Measurements from ENCODE around the gene SINHCAF.
"Not testable (repeated sequence)": the region's sequence is repeated elsewhere in the genome, so short reads cannot be mapped to it uniquely, and the experiment has no call there.

Gene SINHCAF

DNA sequence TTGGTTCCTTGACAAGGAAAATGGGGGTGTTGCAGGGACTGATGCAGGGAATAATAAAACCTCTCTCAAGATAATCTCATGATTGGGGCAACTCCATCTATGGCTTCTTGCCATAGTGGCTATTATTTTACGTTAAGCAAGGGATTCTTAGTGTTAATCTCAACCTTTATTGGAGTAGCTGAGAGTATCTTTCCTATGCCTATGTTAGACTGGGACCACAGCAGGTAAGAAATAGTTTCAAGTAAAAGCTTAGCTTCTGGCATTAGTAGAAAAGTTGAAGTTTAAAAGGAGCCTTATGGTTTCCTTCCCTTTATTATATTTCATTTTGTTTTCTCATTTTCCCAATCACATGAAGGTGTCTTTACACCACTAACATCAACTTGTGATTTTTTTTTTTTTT lies 16.7 kb downstream of the SINHCAF start:
- DNase-seq (ENCODE audit: low read depth, low spot score): no peak

DNA sequence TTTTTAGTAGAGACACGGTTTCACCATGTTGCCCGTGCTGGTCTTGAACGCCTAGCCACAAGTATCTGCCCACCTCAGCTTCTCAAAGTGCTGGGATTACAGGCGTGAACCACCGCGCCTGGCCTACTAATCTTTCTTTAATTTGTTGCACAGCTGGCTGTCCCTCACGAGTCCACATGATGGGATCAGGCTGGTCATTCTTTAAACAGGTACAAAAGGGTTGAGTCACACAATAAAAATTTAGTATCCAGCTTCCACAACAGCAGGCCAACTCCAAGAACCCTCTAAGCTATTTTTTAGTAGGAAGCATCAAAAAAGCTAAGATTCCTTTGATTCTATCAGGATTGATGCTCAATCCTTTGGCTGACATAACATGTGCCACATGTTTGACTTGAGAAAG lies 17.8 kb downstream of the SINHCAF start:
- DNase-seq (ENCODE audit: low read depth, low spot score): no peak

DNA sequence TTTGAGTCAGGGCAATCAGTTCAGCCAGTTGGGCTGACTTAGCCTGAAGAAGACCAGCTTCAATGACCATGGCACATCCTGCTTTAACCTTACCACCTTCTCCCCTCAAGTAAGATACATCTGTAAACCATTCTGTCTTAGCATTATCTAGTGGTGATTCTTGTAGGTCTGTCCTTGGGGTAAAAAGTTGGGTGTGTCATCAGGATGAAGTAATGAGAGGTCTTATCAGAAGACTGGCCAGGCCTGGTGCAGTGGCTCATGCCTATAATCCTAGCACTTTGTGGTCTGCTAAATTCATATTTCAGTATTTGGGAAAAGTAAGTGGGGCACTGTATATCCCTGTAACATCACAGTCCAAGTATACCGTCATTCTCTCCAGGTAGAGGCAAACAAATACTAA lies 19.1 kb downstream of the SINHCAF start:
- no peak for DNase-seq (ENCODE audit: low read depth, low spot score)

DNA sequence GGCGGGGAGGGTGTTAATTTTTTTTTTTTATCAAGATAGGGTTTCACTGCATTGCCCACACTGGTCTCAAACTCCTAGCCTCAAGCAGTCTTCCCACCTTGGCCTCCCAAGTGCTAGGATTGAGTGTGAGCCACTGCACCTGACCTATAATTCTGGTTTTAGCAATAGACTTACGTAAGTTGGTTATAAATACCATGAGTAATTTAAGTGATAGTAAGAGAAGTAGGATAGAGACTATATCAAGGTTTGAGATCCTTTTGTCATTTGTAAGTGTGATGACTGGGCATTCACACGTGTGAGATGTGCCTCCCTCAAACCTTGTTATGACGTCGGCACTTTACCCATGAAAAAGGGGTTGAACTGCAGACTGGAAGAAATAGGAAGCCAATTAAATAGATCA lies 22.5 kb downstream of the SINHCAF start:
- DNase-seq (ENCODE audit: low read depth, low spot score): no peak

DNA sequence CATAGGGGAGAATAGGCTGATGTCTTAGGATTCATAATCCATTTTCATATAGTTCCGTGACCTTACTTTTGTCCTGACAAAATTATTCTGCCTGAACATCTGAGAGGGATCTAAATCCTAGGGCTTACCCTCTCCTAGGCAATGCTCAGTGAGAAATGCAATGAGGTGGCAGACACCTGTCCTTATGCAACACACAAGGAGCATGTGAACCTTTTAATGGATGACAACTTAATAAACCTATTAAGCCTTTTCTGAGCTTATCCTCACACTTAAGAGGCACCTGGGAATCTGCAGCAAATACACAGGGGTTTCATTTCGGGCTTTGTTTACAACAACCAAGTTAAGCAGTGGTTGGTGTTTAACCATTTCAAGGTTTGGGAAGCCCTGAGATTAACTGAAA lies 24.6 kb downstream of the SINHCAF start:
- no peak for DNase-seq (ENCODE audit: low read depth, low spot score)

DNA sequence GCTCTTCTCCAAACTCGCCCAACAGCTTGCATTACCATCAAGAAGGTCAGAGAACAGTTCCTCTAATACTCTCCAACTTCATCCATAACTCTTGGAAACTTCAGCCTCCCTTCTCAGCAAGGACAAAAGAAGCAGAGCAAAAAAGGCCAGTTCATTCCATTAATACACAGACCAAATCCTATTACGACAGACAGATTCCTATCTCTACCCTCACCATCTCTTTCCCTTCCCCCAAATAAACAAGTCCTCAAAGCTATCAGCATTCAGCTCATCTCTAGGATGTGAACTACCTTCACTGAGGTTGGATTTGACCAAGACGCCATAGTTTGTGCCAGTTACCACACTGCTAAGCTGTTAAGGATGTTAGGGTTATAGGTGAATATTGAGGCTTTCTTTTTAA lies 25.2 kb downstream of the SINHCAF start:
- DNase-seq (ENCODE audit: low read depth, low spot score): no peak

DNA sequence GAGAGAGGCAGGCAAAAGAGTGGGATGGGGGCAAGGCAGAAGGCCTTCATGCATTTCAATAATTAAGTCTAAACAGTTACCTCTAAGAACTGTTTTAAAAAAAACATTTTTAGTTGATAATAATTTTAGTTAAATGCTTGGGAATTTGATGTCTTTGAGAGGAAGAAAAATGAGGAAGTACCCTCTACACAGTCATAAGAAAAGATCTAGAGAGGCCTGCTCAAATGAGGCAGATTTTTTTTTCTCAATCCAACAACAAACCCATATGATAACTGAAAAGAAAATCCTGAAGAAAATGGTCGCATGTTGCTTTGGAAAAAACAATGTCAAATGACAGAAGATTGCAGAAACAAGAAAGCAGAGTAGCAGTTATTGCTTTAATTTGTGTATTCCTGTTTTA lies 25.6 kb downstream of the SINHCAF start:
- no peak for DNase-seq (ENCODE audit: low read depth, low spot score)

DNA sequence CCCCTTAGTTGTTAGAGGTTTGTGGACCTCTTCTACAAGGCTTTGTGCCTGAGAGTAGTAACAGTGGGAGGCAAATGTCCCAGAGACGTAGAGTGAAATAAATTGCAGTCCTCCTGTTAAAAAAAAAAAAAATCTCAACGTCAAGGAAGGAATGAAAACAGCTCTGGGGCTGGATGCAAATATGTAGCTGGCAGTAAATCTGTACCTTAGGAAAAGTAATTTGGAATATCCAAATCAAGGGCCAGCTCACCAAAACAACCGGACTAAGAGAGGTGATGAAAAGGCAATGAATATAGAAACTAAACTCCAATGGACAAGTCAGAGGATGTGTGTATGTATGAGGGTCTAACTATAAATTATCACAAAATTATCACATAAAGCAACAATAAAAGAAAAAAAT lies 27.0 kb downstream of the SINHCAF start:
- DNase-seq (ENCODE audit: low read depth, low spot score): no peak

DNA sequence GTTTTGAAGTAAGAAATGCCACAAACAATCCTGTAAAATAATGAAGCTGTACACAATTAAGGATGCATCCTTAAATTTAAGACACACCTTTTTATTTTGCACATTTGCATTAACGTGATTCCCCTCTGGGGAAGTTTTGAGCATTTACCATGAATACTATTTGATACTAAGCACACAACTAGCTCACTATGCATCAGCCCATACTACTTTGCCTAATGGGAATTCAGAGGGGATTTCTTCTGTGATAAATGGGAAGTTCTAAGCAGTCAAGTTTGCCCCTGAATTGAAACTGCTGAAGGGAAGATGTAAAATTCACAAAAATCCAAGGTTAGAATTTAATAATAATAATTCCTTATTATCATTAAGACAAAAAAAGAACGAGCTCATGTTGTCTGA lies 27.4 kb downstream of the SINHCAF start:
- no peak for DNase-seq (ENCODE audit: low read depth, low spot score)

DNA sequence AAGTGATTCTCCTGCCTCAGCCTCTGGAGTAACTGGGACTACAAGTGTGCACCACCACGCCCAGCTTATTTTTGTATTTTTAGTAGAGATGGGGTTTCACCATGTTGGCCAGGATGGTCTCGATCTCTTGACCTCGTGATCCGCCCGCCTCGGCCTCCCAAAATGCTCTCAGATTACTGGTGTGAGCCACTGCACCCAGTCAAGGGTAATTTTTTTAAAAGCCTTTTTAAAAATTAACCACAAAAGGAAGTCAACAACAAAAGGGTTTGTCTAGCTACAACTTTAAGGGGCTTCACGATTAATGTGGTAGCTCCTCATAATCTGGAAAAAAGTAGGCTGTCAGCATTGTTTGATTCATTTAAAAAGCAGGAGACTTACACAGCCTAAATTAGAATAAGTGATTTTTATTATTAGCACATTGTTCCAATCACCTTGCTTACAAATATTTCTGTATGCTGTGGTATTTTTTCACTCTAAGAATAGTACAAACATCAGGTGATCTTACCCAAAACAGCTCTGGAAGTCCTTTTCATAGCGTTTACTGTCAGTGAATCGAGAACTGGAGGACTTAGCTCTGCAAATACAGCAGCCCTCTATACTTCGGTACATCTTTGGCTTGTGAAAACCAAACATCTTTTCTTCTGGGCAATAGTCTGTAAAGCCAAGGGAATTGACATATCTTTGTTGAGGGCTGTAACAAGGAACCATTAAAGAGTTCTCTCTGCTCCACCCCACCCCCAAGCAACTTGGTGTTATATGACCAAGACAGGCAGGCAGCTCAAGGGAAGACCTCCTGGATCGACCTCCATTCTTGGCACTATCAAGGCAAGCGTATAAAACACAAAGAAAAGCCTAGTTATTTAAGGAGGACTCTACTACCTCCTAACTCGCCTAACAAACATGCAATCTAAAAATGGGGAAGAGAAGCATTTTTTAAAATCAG lies 28.1 kb downstream of the SINHCAF start:
- DNase-seq (ENCODE audit: low read depth, low spot score): no peak

DNA sequence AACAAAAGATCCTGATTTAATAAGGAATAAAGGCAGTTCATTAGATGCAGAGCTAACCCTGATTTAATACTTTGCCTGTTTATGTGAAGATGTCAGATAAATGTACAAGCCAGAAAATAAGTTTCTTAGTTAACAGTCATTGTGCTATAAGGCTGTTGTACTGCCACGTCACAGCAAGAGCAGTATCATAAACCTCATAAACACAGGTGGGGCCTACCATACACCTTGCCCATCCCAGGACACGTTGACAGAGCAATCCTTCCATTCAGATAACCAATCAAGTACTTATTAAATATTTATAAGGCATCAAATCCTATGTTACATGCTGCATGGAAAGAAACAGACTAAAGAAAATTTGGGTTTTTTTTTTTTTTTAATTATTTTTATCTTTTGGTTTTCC lies 36.5 kb downstream of the SINHCAF start:
- no peak for DNase-seq (ENCODE audit: low read depth, low spot score)

DNA sequence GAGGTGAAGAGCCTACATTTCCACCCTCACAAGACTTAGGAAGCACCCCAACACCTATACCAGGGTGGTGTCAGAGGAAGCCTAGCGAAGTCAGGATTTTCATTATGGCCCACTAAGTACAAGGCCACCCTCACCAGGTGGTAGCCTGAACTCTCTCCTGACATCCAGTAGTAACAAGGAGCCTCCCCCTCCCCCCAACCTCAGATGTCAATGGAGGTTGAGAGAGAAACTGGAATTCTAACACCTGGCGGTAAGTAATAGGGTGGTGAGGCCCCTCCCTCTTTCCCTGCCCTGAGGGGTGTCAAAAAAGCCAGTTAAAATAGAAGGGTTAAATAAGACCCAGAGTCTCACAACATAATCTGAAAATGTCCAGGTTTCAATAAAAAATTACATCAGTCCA lies 37.6 kb downstream of the SINHCAF start:
- no peak for DNase-seq (ENCODE audit: low read depth, low spot score)

DNA sequence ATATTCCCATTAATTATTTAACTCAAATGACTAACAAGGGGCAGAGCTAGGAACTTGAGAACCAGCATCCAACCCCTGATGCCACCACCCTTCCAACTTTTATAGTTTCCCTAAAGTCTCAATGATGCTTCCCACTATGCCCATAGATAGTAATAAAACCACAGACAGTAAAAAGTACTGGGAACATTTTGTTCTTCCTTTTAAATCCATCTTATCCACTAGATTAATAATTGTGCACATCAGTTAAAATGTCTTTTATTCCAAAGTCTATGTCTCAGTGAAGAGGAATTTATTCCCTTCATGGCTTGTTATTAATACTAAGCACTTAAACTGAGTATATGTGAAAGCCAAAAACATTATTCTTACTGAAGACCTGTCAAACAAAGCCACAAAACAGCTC lies 45.8 kb downstream of the SINHCAF start:
- DNase-seq (ENCODE audit: low read depth, low spot score): no peak

DNA sequence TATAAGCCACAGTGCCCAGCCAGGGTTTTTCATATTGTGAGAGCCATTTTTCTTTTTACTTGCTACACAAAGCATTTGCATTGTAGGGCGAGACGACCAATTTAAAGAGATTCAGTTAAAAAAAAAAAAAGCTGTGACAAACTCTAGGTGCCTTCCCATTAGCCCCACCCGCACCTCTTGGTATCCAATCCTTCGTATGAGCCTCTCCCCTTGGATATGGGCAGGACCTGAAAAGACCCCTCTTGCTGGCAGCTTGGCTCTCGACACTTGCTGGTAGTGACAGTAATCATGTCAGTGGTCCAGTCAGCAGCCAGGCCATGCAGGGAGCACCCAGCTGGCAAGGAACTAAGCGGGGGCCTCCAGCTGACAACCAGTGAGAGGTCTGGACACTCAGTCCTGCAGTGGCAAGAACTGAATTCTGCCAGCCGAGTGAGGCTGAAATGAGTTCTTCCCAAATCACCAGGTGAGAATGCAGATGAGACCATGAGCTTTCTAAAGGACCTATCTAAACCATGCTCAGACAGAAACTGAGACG lies 46.5 kb downstream of the SINHCAF start:
- no peak for DNase-seq (ENCODE audit: low read depth, low spot score)

DNA sequence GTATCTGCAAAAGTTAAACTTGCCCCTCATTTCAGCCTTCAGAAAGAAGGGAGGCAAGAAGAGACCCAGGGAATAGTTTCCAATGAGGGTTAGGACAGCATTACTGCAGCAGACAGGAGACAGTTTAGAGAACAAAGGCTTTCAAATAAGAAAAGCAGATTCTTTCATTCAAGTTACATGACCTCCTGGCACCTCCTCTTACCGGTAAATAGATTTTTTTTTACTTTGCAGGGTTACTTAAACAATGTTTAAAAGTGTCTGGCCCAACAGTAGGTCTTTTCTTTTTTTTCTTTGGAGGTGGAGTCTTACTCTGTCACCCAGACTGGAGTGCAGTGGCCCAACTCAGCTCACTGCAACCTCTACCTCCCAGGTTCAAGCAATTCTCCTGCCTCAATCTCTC lies 47.1 kb downstream of the SINHCAF start:
- DNase-seq (ENCODE audit: low read depth, low spot score): no peak

DNA sequence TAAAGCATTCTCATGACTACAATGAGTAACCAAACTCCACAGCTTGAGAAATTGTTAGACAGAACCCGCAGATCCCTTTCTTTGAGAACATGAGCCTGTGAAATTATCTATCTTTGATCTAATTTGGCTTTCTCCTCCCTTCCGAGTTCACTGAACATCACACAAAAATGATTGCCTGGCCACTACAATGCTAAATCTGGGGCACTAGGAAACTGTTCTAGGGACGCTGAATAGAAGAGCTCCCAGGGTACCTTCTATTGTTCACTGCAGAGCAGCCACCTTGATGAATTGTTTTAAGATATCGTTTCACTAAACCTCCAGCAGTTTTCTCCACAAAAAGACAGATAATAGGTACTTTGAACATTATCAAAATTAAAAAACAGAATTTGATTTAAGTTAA lies 47.5 kb downstream of the SINHCAF start:
- no peak for DNase-seq (ENCODE audit: low read depth, low spot score)

DNA sequence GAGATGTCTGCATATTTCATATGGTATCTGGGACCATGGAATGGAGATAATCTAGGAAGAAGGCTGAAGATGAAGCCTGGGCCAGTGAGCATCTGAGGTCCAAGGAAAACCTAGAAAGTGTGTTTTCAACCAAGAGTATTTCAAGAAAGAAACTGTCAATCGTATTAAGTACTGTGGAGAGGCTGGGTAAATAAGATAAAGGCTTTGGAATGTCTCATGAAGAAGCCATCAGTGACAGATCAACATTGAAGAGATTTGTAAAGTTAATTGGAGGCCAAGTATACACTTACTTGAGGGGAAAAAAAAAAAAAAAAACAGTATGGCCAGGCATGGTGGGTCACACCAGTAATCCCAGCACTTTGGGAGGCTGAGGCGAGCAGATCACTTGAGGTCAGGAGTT lies 48.9 kb downstream of the SINHCAF start:
- no peak for DNase-seq (ENCODE audit: low read depth, low spot score)

DNA sequence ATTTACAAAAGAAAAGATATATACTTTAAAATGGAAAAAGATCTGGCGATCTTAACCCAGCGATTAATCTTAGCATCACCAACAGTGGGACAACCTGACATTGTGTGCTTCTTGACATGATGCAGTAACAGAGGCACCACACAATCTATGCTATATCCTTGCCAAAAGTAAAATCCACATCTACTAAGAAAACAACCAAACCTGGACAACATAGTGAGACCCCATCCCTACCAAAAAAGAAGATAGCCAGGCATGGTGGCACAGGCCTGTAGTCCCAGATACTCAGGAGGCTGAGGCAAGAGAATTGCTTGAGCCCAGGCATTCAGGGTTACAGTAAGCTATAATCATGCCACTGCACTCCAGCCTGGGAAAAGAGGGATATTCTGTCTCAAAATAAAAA lies 50.5 kb downstream of the SINHCAF start:
- DNase-seq (ENCODE audit: low read depth, low spot score): no peak

DNA sequence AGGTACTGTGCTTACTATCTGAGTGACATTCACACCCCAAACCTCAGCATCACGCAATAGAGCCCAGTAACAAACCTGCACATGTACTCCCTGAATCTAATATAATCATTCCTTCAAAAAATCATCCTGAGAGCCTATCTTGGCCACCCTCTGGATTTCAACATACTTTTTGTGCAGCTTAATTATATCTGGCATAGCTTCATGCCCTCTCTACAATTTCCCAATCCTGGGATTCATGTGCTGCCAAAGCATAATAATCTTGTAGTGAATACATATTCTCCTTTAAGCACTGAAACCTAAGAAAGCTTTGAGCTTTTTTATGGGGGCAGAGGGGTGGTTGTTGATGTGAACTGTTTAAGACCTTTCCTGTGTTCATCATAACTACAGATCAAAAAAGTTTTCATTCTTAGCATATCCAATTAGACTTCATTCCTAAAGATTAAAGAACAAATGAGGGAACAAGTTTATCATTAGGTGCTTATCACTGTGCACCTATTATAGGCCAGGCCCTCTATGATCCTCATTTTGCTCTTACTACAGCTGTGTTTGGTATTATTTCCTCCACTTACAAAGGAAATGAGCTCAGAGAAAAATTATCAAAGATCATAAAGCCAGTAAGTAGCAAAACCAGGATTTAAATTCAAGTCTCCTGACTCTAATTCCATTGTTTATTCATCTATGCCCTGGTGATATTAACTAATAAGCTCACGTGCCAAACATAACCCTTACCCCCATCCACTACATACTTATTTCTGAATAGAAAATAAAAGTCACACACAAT lies 51.2 kb downstream of the SINHCAF start:
- DNase-seq (ENCODE audit: low read depth, low spot score): no peak

DNA sequence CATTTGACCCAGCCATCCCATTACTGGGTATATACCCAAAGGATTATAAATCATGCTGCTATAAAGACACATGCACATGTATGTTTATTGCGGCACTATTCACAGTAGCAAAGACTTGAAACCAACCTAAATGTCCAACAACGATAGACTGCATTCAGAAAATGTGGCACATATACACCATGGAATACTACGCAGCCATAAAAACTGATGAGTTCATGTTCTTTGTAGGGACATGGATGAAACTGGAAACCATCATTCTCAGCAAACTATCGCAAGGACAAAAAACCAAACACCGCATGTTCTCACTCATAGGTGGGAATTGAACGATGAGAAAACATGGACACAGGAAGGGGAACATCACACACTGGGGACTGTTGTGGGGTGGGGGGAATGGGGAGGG lies 52.2 kb downstream of the SINHCAF start:
- DNase-seq (ENCODE audit: low read depth, low spot score): not testable (repeated sequence)

DNA sequence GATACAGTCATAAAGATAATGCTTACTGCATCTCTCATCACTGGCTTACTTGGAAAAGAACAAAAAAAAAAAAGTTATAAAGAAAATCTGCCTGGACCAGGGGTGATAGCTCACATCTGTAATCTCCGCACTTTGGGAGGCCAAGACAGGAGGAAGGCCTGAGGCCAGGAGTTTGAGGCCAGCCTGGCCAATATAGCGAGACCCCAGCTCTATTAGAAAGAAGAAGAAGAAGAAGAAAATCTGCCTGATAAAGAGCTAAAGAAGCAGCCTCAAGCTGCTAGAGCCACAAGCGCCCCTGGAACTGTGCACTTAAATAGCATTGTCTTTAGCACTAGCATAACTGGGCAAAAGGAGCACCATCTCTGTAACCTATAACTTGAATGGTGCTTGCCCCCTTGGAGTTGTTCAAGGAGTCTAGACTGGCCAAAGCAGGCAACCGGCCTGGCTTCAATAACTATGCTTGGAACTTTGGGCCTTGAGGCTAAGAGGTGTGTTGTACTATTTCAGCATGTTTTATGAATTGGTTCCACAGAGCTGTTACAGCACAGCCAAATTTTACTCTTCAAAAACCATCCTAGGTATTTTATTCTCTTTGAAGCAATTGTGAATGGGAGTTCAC lies 53.2 kb downstream of the SINHCAF start:
- no peak for DNase-seq (ENCODE audit: low read depth, low spot score)

DNA sequence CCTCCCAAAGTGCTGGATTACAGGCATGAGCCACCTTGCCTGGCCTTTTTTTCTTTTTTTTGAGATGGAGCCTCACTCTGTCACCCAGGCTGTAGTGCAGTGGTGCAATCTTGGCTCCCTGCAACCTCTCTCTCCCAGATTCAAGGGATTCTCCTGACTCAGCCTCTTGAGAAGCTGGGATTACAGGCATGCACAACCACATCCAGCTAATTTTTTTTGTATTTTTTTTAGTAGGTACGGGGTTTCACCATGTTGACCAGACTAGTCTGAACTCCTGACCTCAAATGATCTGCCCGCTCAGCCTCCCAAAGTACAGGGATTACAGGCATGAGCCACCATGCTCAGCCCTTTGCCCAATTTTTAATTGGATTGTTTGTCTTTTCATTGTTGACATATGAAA lies 58.0 kb downstream of the SINHCAF start:
- DNase-seq (ENCODE audit: low read depth, low spot score): no peak
